PC-3 (cell line): Measurements from ENCODE around the gene PIK3C3. TPM values are rescaled to one million over a fixed set of nuclear protein-coding genes. Genes with fewer than 3 reads are reported as not detected.

ENCODE experiments used
- ATAC-seq: fragments of 200-7000 bp; cut with Tn5 transposase; 2 replicates; pipeline ENCODE4 v1.9.1; 2020; ENCODE audit warnings: mild to moderate bottlenecking, moderate library complexity
- Bru-seq: library from RNA; stranded (reverse); fragments of 400-500 nt; gene quantifications from one replicate; lab custom pipeline; 2021; lab: Mats Ljungman, UMichigan
- BruChase-seq, 2 experiments: library from RNA; stranded (reverse); fragments of 400-500 nt; gene quantifications; one replicate each; lab custom pipeline; 2021; lab: Mats Ljungman, UMichigan
- BruUV-seq: library from RNA; stranded (reverse); fragments of 400-500 nt; replicated peaks from 2 replicates; lab custom pipeline; 2021; lab: Mats Ljungman, UMichigan
- CTCF ChIA-PET: fragments of 300-600 bp; sonication (Branson Sonifier 250); formaldehyde crosslinking; loops from one replicate; lab custom pipeline; 2022; ENCODE audit warnings: antibody characterized with exemption; lab: Charles Lee
- POLR2A ChIA-PET: fragments of 300-600 bp; sonication (Branson Sonifier 250); formaldehyde crosslinking; loops from one replicate; lab custom pipeline; 2022; ENCODE audit warnings: antibody characterized with exemption; ENCODE audit not compliant: unreplicated experiment; lab: Charles Lee
- DNase-seq: peaks from one replicate; pipeline ENCODE4 v3.0.0-alpha.2; 2015
- H2AFZ ChIP-seq: fragments of 300-600 bp; sonication (generic); 2 replicates; pipeline ENCODE4 v1.6.0; 2016; ENCODE audit warnings: antibody characterized with exemption, low read length
- H3F3A ChIP-seq: fragments of 300-600 bp; sonication (generic); one replicate; pipeline ENCODE4 v1.6.0; 2017; ENCODE audit warnings: antibody characterized with exemption, low read length, control low read depth, mild to moderate bottlenecking; ENCODE audit not compliant: unreplicated experiment
- H3K27ac ChIP-seq: fragments of 300-600 bp; sonication (generic); 2 replicates; pipeline ENCODE4 v1.5.1; 2016; ENCODE audit warnings: mild to moderate bottlenecking, low read length
- H3K27me3 ChIP-seq: fragments of 300-600 bp; sonication (generic); 2 replicates; pipeline ENCODE4 v1.6.1; 2016; ENCODE audit warnings: low read length, mixed read lengths
- H3K36me3 ChIP-seq: fragments of 300-600 bp; sonication (generic); 2 replicates; pipeline ENCODE4 v1.6.1; 2016; ENCODE audit warnings: low read depth, mixed run types, low read length, mixed read lengths
- H3K4me1 ChIP-seq: fragments of 300-600 bp; sonication (generic); 2 replicates; pipeline ENCODE4 v1.5.1; 2016; ENCODE audit warnings: low read length; ENCODE audit not compliant: insufficient read depth
- H3K4me2 ChIP-seq: fragments of 300-600 bp; sonication (generic); 2 replicates; pipeline ENCODE4 v1.6.0; 2016; ENCODE audit warnings: low read length
- H3K4me3 ChIP-seq: fragments of 300-600 bp; sonication (generic); 2 replicates; pipeline ENCODE4 v1.5.1; 2016; ENCODE audit warnings: mild to moderate bottlenecking, low read length, mixed read lengths
- H3K79me2 ChIP-seq: fragments of 300-600 bp; sonication (generic); 2 replicates; pipeline ENCODE4 v1.6.1; 2017; ENCODE audit warnings: low read length, mixed read lengths
- H3K9ac ChIP-seq: fragments of 300-600 bp; sonication (generic); 2 replicates; pipeline ENCODE4 v1.6.0; 2016; ENCODE audit warnings: mild to moderate bottlenecking, low read length
- H3K9me2 ChIP-seq: fragments of 300-600 bp; sonication (generic); replicated peaks from 2 replicates; pipeline ENCODE4 v1.6.1; 2016; ENCODE audit warnings: mixed run types, low read length, mixed read lengths
- H3K9me3 ChIP-seq: fragments of 300-600 bp; sonication (generic); 2 replicates; pipeline ENCODE4 v1.6.1; 2016; ENCODE audit warnings: low read length, mixed read lengths
- H4K20me1 ChIP-seq: fragments of 300-600 bp; sonication (generic); 2 replicates; pipeline ENCODE4 v1.6.1; 2016; ENCODE audit warnings: low read length, mixed read lengths
- EZH2 ChIP-seq: fragments of 300-600 bp; sonication (generic); IDR thresholded peaks from one replicate; pipeline ENCODE4 v1.6.1; 2017; ENCODE audit warnings: antibody characterized with exemption, mild to moderate bottlenecking, low read length; ENCODE audit not compliant: unreplicated experiment
- EZH2phosphoT487 ChIP-seq: fragments of 300-600 bp; sonication (generic); IDR thresholded peaks from 2 replicates; pipeline ENCODE4 v1.6.1; 2018; ENCODE audit warnings: mild to moderate bottlenecking, antibody characterized with exemption, low read length, borderline replicate concordance
- intact Hi-C: fragments of 100-400 bp; cut with micrococcal nuclease; formaldehyde crosslinking; loops from 2 replicates; pipeline ENCODE4 v1.9.0; 2023
- long read RNA-seq: library from polyadenylated mRNA; unstranded; transcript quantifications from one replicate; pipeline ENCODE4 v2.0.0, GENCODE V29; 2021; ENCODE audit not compliant: unreplicated experiment
- total RNA-seq: library from RNA; depleted of rRNA; stranded (reverse); fragments of >200 nt; gene quantifications from 2 replicates; pipeline ENCODE4 v1.2.3, GENCODE V29; 2014; rRNA removed
- TF ChIP-seq, protein P1 (sequence below): fragments of 300-600 bp; sonication (generic); conservative IDR thresholded peaks from 2 replicates; pipeline ENCODE4 v1.5.1; 2017; ENCODE audit warnings: antibody characterized with exemption, low read depth, mild to moderate bottlenecking, low read length

Gene PIK3C3
- total RNA-seq (13.4 and 25.9 TPM in 2 replicates), Bru-seq, nascent RNA (percentile 80 among the genes with signal in this experiment), BruChase-seq, experiment 1, labeled RNA remaining after a 6-hour chase (percentile 61 among the genes with signal in this experiment), BruChase-seq, experiment 2, labeled RNA remaining after a 2-hour chase (percentile 75 among the genes with signal in this experiment)
- long read RNA-seq, full-length matches to known transcripts = 50 of 73 reads
- long read RNA-seq, partial matches to known transcripts = 17 of 73 reads
- long read RNA-seq, other reads (novel, unspliced or antisense) = 6 of 73 reads

DNA sequence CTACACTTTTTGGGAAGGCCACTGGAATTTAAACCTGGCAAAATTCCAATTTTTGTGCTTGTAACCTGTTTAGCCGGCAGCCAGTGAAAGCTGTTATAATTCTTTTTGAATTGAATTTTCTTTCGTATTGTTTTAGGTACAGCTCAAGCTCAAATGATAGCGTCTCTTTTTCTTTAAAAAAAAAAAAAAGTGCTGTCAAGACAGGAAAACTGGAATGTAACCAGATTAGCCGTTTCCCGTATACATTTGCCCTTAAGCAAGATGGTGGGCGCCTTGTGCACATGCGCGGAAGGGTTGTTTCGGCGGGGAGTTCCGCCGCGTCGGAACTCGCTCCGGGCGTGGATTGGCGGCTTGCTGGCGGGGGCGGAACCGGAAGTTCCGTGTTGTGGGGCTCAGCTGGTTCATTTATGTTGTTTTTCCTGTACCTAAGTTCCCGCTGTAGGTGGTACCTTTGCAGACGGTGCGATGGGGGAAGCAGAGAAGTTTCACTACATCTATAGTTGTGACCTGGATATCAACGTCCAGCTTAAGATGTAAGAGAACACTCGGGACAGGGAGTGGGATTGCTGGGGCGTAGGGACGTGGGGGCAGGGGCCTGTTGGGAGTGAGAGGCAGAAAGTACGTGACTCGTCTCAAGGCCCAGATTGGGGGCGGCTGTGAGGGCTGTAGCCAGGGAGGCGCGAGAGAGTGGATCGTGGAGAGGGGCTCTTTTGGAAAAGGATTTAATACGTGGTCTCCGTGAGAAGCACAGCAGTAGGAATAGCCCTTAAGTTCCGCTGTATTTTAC, at the start of gene PIK3C3:
PIK3C3 (plus strand) TSS at position 408 of the 787 bp plus-strand sequence; CDS start at position 466, 58 bp downstream.
- Histone ChIP-seq H3K4me1 (0 out of 2 replicates have a peak, but pooled peaks cover 3% of the 10 kb centered on the region), H3K27me3 (no peaks in the 10 kb centered on the region), H3K79me2 (peaks cover 28% of the 10 kb centered on the region), H3K4me3 (peak within 1 kb of the TSS; percentile 86), H2AFZ (peak within 1 kb of the TSS; percentile 88), H3K4me2 (peak within 1 kb of the TSS; percentile 86), H3K9me3 (no peaks in the 10 kb centered on the region), H3K9me2 (no peaks in the 10 kb centered on the region), H3K9ac (peak within 1 kb of the TSS; percentile 83), H3K27ac (no peak within 1 kb of the TSS), H3K36me3 (no peaks in the 10 kb centered on the region), H3F3A (no peaks in the 10 kb centered on the region), H4K20me1 (no peaks in the 10 kb centered on the region)
- DNase-seq (peak; percentile 86), ATAC-seq (peak; percentile 94)
- no TSS peak for BruUV-seq
- CTCF ChIA-PET = interaction anchor here (0.6 kb wide), 1 partner anchor 75 kb away, joined by 4 read pairs; no protein-coding TSS in a partner anchor
- TF ChIP-seq EZH2 (no peak), EZH2phosphoT487 (no peak)
- TF ChIP-seq, protein P1, sequence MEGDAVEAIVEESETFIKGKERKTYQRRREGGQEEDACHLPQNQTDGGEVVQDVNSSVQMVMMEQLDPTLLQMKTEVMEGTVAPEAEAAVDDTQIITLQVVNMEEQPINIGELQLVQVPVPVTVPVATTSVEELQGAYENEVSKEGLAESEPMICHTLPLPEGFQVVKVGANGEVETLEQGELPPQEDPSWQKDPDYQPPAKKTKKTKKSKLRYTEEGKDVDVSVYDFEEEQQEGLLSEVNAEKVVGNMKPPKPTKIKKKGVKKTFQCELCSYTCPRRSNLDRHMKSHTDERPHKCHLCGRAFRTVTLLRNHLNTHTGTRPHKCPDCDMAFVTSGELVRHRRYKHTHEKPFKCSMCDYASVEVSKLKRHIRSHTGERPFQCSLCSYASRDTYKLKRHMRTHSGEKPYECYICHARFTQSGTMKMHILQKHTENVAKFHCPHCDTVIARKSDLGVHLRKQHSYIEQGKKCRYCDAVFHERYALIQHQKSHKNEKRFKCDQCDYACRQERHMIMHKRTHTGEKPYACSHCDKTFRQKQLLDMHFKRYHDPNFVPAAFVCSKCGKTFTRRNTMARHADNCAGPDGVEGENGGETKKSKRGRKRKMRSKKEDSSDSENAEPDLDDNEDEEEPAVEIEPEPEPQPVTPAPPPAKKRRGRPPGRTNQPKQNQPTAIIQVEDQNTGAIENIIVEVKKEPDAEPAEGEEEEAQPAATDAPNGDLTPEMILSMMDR = no peak
- intact Hi-C loops = no loop called here
- POLR2A ChIA-PET = no interaction called here

DNA sequence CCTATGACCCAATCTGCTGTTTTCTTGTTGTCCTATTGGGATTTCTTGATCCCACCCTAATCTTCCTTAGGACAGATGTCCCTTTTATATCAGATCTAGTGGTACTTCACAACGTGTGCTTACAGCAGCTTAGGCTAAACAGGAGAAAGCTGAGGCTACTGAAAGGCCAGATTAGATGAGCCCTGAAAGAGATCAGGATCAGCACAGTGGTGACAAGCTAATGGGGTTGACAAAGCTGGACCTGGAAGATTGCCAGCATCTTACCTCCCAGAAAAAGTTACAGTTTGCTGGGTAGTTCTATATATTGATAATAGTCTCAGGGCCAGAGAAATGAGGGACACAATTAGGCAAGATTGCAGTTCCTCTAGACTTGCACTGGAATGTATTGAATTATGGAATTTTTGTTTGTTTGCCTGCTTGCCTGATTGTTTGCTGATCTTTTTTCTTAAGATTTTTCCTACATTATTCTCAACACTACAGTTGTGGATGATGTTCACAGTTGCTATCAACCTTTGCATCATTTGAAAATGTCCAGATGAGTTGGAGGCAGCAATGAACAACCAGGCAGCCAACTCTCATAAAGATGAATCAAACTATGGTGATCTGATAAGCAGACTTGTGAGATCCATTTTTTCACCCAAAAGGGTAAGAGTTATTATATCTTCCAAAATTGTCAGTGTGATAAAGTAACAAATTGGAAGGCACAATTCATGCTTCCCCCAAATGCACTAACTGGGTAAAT, 49.1 kb upstream of the PIK3C3 start:
- no peaks in the 10 kb centered on the region for H3K9me3 ChIP-seq
- DNase-seq = no peak
- H3F3A ChIP-seq = no peaks in the 10 kb centered on the region
- POLR2A ChIA-PET = no interaction called here
- H3K27me3 ChIP-seq = no peaks in the 10 kb centered on the region
- H3K4me3 ChIP-seq = no peak overlapping the region
- ATAC-seq = peak; percentile 18; the same call in 1 of the 2 replicates
- no TSS peak for BruUV-seq
- H3K9ac ChIP-seq = no peak overlapping the region
- CTCF ChIA-PET = no interaction called here
- H3K4me1 ChIP-seq = peaks cover 9% of the 10 kb centered on the region; the same call in 1 of the 2 replicates
- no peaks in the 10 kb centered on the region for H4K20me1 ChIP-seq
- no peak overlapping the region for H2AFZ ChIP-seq
- intact Hi-C loops = loop anchor here (2.0 to 5.0 kb wide), 3 partner anchors 139 to 509 kb away; no protein-coding TSS in a partner anchor
- no peak overlapping the region for H3K27ac ChIP-seq
- H3K36me3 ChIP-seq = no peaks in the 10 kb centered on the region
- H3K79me2 ChIP-seq = no peaks in the 10 kb centered on the region
- TF ChIP-seq EZH2phosphoT487 (no peak), EZH2 (no peak)
- TF ChIP-seq, protein P1 = no peak
- peak overlapping the region; percentile 64; the same call in 1 of the 2 replicates for H3K4me2 ChIP-seq
- no peaks in the 10 kb centered on the region for H3K9me2 ChIP-seq
